Activated CD8-positive, alpha-beta memory T cell treated with anti-CD3 and anti-CD28 coated beads for 1 hour (primary cell): ENCODE data around the gene F10.
"Not testable (repeated sequence)": the region's sequence is repeated elsewhere in the genome, so short reads cannot be mapped to it uniquely, and the experiment has no call there.

Source experiments
- DNase-seq, 2 donors: peaks; one replicate each; pipeline ENCODE4 v3.0.0-alpha.2; 2020; ENCODE audit warnings: low read depth in 1 of 2; ENCODE audit errors: extremely low read depth in 1 of 2

Gene F10

GRCh38 chr13:113122550-113123225 is at the start of gene F10:
Gene F10, plus strand, starts transcription at chr13:113122799. Its CDS starts 57 bp downstream, at chr13:113122856.
- DNase-seq = no peak

DNA sequence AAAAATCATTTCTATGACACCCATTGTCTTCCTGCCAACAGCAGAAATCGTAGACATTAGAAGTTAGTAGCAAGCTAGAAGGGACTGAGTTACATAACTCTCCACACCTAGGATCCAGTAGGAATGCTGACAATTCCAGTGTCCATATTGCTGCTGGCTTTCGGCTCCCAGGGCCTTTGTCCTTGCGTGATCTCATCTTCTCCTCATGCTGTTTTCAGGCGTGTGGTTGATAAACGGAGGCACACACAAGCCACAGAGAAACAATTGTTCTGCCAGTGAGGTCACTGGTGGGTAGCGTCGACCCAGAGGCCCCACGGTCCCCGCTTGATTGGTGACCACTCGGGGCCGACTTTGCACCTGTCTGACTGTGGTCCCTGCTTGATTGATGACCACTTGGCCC is 48.7 kb upstream of the F10 start:
- DNase-seq = no peak

- no peak for DNase-seq
These were observed 48.2 kb upstream of the F10 start for GRCh38 chr13:113074401-113074800.

GRCh38 chr13:113074876-113075275 is 47.7 kb upstream of the F10 start:
- no peak for DNase-seq

GRCh38 chr13:113075711-113076110 is 46.9 kb upstream of the F10 start:
- DNase-seq = no peak

- no peak for DNase-seq
These were observed 45.8 kb upstream of the F10 start for GRCh38 chr13:113076681-113077401.

- no peak for DNase-seq
These were observed 45.0 kb upstream of the F10 start for GRCh38 chr13:113077566-113077952.

GRCh38 chr13:113077953-113078901 is 44.4 kb upstream of the F10 start:
- DNase-seq = no peak

DNA sequence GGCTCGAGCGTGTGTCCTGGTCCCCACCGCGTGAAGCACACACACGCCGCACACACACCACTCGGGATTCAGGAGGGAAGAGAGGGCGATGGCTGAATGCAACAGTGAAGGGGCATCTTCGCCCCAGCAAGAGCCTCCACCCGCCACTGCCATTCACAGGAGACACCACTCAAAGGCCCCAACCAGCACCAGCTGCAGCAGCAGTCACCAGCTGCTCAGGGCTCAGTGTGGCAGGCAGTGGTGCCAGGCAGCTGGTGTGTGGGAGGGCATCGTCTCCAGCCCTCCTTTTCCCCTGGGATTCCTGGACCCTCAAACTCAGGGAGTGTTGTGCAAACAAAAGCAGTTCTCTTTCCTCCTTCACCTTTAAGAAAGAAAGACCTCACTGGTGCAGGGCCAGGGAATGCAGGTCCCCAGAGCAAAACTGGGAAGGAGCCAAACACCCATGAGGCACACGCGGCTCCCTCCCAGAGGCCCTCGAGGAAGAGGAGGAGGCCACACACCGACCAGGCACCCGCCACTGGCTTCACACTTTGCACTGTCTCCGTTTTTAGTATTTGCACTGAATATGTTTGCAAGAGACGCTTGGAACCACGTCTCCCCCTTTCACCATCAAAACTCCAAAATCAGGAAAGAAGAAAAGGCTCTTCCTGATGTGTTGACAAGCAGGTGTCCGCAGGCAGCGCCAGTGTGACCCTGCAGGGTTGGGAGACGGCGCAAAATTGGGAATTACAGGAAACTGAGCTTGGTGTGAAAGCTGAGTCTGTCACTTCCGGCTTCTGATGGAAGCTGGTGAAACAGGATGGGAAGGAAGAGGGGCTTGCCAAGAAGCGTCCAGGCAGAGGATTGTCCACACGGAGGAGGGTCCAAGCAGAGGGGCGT is 43.5 kb upstream of the F10 start:
- no peak for DNase-seq

- DNase-seq = not testable (repeated sequence)
These were observed 42.9 kb upstream of the F10 start for GRCh38 chr13:113079781-113080080.

GRCh38 chr13:113080361-113080831 is 42.2 kb upstream of the F10 start:
- DNase-seq = no peak

DNA sequence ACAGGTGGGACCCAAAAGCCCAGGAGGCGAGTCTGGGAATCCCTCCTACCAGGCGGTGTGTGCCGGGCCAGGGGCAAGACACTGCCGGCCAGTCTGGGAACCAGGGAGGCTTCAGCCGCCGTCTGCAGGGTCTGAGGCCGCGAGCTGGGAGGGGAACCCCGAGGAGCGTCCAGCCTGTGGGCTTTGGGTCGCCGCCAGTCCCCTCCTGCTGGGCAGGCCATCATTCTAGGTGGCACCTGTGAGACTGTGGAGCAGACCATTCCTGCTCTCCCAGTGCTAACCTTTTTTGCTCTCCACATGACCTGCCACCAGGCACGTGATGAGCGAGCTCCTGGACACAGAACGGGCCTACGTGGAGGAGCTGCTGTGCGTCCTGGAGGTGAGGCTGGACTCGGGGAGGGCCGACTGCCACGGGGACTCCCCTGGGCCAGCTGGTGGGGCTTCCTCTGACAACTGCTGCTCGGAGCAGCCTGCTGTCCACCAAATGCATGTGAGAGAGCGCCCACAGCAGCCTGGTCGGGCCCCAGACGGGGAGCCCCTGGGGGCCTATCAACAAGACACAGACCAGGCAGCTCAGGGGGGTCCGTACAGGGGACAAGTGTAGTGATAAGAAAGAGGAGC is 41.6 kb upstream of the F10 start:
- no peak for DNase-seq

- DNase-seq = no peak
These were observed 40.2 kb upstream of the F10 start for GRCh38 chr13:113082198-113083021.

DNA sequence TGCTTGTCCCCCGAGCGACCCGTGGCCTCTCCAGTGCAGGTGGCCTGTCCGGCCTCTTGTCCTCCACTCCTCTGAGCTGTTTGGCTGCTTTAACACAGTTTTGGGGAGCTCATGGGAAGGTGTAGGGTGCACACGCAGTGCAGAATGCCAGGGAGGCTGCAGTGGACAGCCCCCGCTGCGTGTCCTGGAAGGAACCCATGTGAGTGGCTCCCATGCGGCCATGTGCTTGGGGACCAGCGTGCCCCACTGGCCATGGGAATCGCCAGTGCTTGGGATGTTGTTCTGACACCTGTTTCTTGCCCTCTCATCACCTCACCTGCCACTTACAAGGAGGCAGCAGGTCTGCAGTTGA is 39.6 kb upstream of the F10 start:
- DNase-seq = no peak

DNA sequence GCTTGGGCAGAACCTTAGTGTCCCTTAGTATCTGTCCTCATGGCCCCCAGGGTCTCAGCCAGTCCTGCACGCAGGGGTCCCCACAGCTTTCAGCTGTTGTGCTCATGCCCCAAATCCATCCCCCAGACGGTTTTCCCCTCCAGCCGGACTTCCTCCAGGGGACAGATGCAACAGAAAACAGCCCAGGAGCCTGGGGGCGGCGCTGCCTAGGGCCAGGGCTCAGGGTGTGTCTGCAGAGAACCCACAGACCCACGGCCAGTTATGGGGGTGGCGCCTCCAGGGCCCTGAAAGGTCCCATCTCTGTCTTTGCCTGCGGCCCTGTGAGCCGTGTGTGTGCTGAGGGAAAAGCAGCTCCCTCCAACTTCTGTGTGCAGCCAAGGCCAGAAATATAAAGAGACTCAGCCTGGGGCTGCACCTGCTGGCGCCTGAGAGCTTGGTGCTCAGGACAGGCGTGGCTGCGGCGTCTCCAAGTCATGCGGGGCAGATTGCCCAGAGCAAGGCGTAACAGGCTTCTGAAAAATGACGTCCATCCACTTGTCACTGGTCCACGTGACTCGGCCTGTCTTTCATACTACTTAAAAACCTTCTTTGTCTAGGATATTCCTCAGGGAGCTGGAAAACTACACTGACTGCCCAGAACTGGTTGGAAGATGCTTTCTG is 39.1 kb upstream of the F10 start:
- no peak for DNase-seq

GRCh38 chr13:113084094-113084942 is 38.3 kb upstream of the F10 start:
- no peak for DNase-seq

DNA sequence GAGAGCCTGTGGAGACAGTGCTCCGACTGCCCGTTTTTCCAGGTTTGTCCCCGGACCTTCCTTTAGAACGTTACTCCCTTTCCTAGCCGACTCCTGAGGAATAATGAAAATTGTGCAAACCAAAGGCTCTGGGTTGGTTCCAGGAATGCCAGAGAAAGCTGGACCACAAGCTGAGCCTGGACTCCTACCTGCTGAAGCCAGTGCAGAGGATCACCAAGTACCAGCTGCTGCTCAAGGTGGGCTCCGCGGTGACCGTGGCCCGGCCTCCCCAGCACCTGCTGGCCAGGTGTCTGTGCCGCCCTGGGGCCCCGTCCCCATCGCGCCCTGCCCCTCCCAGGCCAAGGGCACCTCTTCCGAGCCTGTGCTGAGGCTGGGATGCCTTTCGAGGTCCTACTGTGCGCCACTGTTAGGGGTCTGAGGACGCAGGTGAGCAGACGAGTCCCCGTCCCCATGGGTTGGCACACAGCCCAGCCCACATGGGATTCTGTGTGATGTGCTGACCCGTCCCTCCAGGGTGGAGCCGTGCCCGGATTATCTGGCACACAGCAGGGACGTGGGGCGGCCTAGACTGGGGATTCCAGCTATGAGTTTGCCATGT is 37.6 kb upstream of the F10 start:
- no peak for DNase-seq
